Activated T-cell treated with anti-CD3 and anti-CD28 coated beads, Interleukin-2, amount 50 U/mL, for 4 hours (primary cell): ENCODE measurements around the gene IPCEF1. TPM values are rescaled to one million over a fixed set of nuclear protein-coding genes. Genes with fewer than 3 reads are reported as not detected.
A peak's percentile ranks its signal among the peaks of the same experiment; 100 is the strongest.
"Not testable (repeated sequence)": the region's sequence is repeated elsewhere in the genome, so short reads cannot be mapped to it uniquely, and the experiment has no call there.

Experiments
- ATAC-seq, 2 donors: fragments of 200-7000 bp; cut with Tn5 transposase; one replicate each; pipeline ENCODE4 v1.10.0; 2021
- DNase-seq: peaks from one replicate; pipeline ENCODE4 v3.0.0-alpha.2; 2020
- H3K27me3 Mint-ChIP-seq: one replicate; pipeline ENCODE4 v1.8.0; 2021; ENCODE audit warnings: low read depth, mixed read lengths
- H3K36me3 Mint-ChIP-seq: one replicate; pipeline ENCODE4 v1.8.0; 2022; ENCODE audit warnings: mixed read lengths; ENCODE audit not compliant: insufficient read depth
- H3K4me1 Mint-ChIP-seq: one replicate; pipeline ENCODE4 v1.8.0; 2021; ENCODE audit warnings: low read depth, mixed read lengths
- H3K4me3 Mint-ChIP-seq: one replicate; pipeline ENCODE4 v1.8.0; 2021; ENCODE audit warnings: mild to moderate bottlenecking, moderate library complexity, mixed read lengths
- H3K9me3 Mint-ChIP-seq: one replicate; pipeline ENCODE4 v1.8.0; 2021; ENCODE audit warnings: mixed read lengths
- total RNA-seq, 3 donors: library from RNA; stranded (reverse); gene quantifications; one replicate each; pipeline ENCODE4 v1.2.1, GENCODE V29; 2021

Gene IPCEF1
- total RNA-seq, 3 donors from 2014 or later, result 7.5 to 13.5 (median 9.7) TPM

DNA sequence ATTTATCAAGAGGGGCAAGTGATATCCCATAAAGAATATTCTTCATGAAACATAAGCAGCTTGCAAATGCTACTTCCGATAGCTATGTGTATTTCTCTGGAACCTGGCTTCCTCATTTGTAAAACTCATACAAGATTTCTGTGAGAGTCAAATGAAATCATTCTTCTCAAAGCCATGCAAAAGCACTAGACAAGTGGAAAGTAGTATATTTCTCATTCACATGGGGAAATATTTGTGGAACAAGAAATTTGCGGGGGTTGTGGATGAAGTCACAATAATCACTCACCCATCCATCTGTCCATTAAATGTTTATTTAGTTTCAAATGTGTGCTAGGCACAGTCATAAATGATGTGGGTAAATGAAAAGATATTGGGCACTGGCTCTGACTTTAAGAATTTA is 150.5 kb downstream of the IPCEF1 start:
- H3K4me1 Mint-ChIP-seq, result peaks cover 23% of the 10 kb centered on the region
- H3K9me3 Mint-ChIP-seq, result no peaks in the 10 kb centered on the region
- DNase-seq (no peak), ATAC-seq (no peak)
- H3K36me3 Mint-ChIP-seq, result peaks cover 72% of the 10 kb centered on the region
- H3K4me3 Mint-ChIP-seq, result no peak overlapping the region
- no peaks in the 10 kb centered on the region for H3K27me3 Mint-ChIP-seq

DNA sequence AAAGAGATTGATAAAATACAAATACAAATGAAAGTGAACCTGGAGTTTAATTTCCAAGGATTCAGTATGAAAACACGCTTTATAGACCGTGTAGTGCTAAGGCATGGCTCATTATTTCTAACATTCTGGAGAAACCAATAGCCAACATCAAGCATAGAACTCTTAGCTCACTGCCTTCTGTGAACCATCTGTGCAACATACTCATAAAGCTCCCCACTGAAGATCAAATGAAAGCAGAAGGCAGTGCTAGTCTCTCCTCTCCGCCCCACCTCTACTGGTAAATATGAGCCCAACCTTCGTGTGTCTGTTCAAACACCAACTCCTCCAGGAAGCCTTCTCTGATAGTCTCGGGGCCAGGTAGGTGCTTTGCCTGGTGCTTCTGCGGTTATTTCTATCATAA is 153.6 kb downstream of the IPCEF1 start:
- Mint-ChIP-seq H3K27me3 (no peaks in the 10 kb centered on the region), H3K4me3 (no peak overlapping the region), H3K9me3 (no peaks in the 10 kb centered on the region), H3K36me3 (peaks cover 74% of the 10 kb centered on the region), H3K4me1 (peaks cover 32% of the 10 kb centered on the region)
- ATAC-seq (peak in 1 of 2 donors; percentile 43), DNase-seq (no peak)

GRCh38 chr6:154202339-154202738 is 154.3 kb downstream of the IPCEF1 start:
- Mint-ChIP-seq H3K36me3 (peaks cover 70% of the 10 kb centered on the region), H3K9me3 (no peaks in the 10 kb centered on the region), H3K27me3 (no peaks in the 10 kb centered on the region), H3K4me3 (no peak overlapping the region), H3K4me1 (peaks cover 38% of the 10 kb centered on the region)
- DNase-seq (no peak), ATAC-seq (no peak)

DNA sequence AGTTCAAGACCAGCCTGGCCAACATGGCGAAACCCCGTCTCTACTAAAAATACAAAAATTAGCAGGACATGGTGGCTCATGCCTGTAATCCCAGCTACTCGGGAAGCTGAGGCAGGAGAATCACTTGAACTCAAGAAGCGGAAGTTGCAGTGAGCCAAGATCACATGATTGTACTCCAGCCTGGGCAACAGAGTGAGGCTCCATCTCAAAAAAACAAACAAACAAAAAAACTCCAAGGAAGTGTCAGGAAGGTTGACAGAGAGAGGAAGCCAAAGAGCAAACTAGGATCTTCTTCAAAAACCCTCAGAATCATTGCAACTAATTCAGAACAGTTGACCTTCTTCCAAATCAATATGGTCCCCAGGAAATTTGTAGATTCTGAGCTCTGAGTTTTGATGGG is 154.9 kb downstream of the IPCEF1 start:
- H3K27me3 Mint-ChIP-seq, H3K9me3 Mint-ChIP-seq, H3K4me3 Mint-ChIP-seq, DNase-seq, ATAC-seq: not testable (repeated sequence)
- peaks cover 40% of the 10 kb centered on the region for H3K4me1 Mint-ChIP-seq
- peaks cover 65% of the 10 kb centered on the region for H3K36me3 Mint-ChIP-seq

DNA sequence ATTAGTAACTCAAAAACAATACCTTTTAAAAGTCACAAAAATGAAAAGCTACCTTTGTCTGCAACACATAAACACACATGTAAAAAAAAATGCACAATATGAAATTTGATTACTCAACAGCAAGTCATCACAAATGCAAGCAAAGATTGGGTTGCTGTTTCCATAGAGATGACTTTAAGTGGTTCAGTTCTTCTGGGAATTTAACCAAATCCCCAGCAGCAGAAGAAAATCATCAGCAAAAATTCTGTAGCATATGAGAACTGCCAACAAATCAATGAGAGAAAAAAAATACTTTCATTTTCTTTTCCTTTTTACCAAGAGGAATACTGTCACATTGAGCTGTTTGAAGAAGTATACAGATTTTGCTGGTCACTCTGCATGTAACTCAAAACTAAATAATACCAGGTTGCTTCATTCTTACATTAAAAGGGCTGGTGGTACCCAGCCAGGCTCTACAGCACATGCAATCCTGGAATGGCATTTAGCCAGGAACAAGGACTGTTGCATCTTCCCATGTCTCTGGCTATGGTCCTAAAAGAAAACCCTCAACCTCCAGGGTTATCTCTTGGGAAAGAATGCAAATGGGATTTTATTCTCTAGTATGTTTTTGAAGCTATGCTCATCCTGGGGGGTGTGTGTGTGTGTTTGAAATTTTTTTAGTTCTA is 159.3 kb downstream of the IPCEF1 start:
- H3K9me3 Mint-ChIP-seq, result peaks cover 12% of the 10 kb centered on the region
- no peak overlapping the region for H3K4me3 Mint-ChIP-seq
- ATAC-seq (peak; percentile 51 to 81), DNase-seq (no peak)
- peaks cover 44% of the 10 kb centered on the region for H3K4me1 Mint-ChIP-seq
- no peaks in the 10 kb centered on the region for H3K27me3 Mint-ChIP-seq
- H3K36me3 Mint-ChIP-seq, result peaks cover 57% of the 10 kb centered on the region

- DNase-seq (no peak), ATAC-seq (no peak)
- no peak overlapping the region for H3K4me3 Mint-ChIP-seq
- H3K27me3 Mint-ChIP-seq, result no peaks in the 10 kb centered on the region
- peaks cover 14% of the 10 kb centered on the region for H3K9me3 Mint-ChIP-seq
- peaks cover 45% of the 10 kb centered on the region for H3K4me1 Mint-ChIP-seq
- peaks cover 55% of the 10 kb centered on the region for H3K36me3 Mint-ChIP-seq
These were observed 160.2 kb downstream of the IPCEF1 start for GRCh38 chr6:154196333-154196885.

DNA sequence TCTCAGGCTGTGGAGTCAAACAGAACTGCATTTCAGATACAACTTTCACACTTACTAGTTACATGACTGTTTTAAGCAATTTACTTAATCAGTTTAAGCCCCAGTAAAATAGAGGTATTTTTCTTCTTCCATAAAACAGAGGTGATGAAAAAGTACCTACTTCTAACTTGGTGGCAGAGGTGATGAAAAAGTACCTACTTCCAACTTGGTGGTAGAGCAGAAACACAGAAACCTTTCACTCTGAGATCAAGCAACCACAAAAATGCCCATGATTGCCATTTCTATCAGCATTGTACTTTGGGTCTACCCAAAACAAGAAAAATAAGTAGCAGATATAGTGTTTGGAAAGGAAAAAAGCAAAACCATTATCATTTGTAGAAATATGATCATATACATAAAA is 168.9 kb downstream of the IPCEF1 start:
- peak in 1 of 2 donors; percentile 37 for ATAC-seq
- peaks cover 47% of the 10 kb centered on the region for H3K4me1 Mint-ChIP-seq
- no peaks in the 10 kb centered on the region for H3K27me3 Mint-ChIP-seq
- peaks cover 6% of the 10 kb centered on the region for H3K9me3 Mint-ChIP-seq
- DNase-seq, result no peak
- no peak overlapping the region for H3K4me3 Mint-ChIP-seq
- peaks cover 60% of the 10 kb centered on the region for H3K36me3 Mint-ChIP-seq

GRCh38 chr6:154187203-154187602 is 169.4 kb downstream of the IPCEF1 start:
- Mint-ChIP-seq H3K4me1 (peaks cover 47% of the 10 kb centered on the region), H3K36me3 (peaks cover 59% of the 10 kb centered on the region), H3K27me3 (no peaks in the 10 kb centered on the region), H3K9me3 (peaks cover 4% of the 10 kb centered on the region), H3K4me3 (no peak overlapping the region)
- ATAC-seq (no peak), DNase-seq (no peak)

- no peak overlapping the region for H3K4me3 Mint-ChIP-seq
- H3K9me3 Mint-ChIP-seq, result peaks cover 9% of the 10 kb centered on the region
- no peak for DNase-seq
- peaks cover 56% of the 10 kb centered on the region for H3K4me1 Mint-ChIP-seq
- H3K27me3 Mint-ChIP-seq, result no peaks in the 10 kb centered on the region
- peaks cover 49% of the 10 kb centered on the region for H3K36me3 Mint-ChIP-seq
- ATAC-seq, result no peak
These were observed 177.2 kb downstream of the IPCEF1 start for GRCh38 chr6:154179434-154179833.

GRCh38 chr6:154172393-154172792 is 184.2 kb downstream of the IPCEF1 start:
- H3K36me3 Mint-ChIP-seq, result peaks cover 56% of the 10 kb centered on the region
- peaks cover 79% of the 10 kb centered on the region for H3K4me1 Mint-ChIP-seq

GRCh38 chr6:154170106-154170505 is 186.5 kb downstream of the IPCEF1 start:
- no peak for ATAC-seq
- H3K4me3 Mint-ChIP-seq, result no peak overlapping the region
- no peak for DNase-seq
- no peaks in the 10 kb centered on the region for H3K27me3 Mint-ChIP-seq
- H3K36me3 Mint-ChIP-seq, result peaks cover 60% of the 10 kb centered on the region
- H3K4me1 Mint-ChIP-seq, result peaks cover 77% of the 10 kb centered on the region
- peaks cover 14% of the 10 kb centered on the region for H3K9me3 Mint-ChIP-seq

More at GRCh38 chr6:154172393-154172792, 184.2 kb downstream of the IPCEF1 start:
- not testable (repeated sequence) for DNase-seq, H3K4me3 Mint-ChIP-seq, H3K27me3 Mint-ChIP-seq, ATAC-seq
- peaks cover 15% of the 10 kb centered on the region for H3K9me3 Mint-ChIP-seq

DNA sequence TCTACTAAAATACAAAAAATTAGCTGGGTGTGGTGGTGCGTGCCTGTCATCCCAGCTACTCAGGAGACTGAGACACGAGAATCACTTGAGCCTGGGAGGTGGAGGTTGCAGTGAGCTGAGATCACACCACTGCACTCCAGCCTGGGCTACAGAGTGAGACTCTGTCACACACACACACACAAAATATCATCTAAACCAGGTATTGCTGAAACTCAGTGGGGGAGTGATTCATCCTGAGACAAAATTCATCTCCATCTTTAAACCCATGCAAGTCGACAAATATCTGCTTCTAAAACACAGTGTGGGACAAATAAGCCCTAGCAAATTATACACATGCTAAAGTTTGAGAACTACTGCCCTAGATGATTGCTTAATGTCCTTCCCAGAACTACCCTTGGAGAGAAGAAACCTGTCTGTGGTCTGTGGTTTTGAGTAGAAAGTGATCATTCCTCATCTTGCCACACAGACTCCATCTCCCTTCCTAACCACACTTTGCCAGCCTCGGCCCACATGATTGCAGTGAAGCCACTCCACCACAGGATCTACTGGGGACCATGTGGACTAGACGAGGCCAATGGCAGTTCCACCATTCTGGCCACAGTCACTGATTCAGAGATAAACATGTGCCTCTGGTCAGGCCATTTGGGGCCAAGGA is 187.3 kb downstream of the IPCEF1 start:
- Mint-ChIP-seq H3K4me3 (no peak overlapping the region), H3K36me3 (peaks cover 55% of the 10 kb centered on the region), H3K4me1 (peaks cover 72% of the 10 kb centered on the region), H3K9me3 (peaks cover 9% of the 10 kb centered on the region), H3K27me3 (no peaks in the 10 kb centered on the region)
- ATAC-seq (peak; percentile 73 to 79), DNase-seq (no peak)

- no peak for ATAC-seq
- Mint-ChIP-seq H3K36me3 (peaks cover 35% of the 10 kb centered on the region), H3K4me3 (no peak overlapping the region), H3K4me1 (peaks cover 56% of the 10 kb centered on the region), H3K9me3 (no peaks in the 10 kb centered on the region), H3K27me3 (no peaks in the 10 kb centered on the region)
- DNase-seq, result no peak
These were observed 189.5 kb downstream of the IPCEF1 start for GRCh38 chr6:154167126-154167525.

GRCh38 chr6:154166140-154166539 is 190.5 kb downstream of the IPCEF1 start:
- ATAC-seq (no peak), DNase-seq (no peak)
- H3K4me1 Mint-ChIP-seq, result peaks cover 48% of the 10 kb centered on the region
- peaks cover 31% of the 10 kb centered on the region for H3K36me3 Mint-ChIP-seq
- H3K27me3 Mint-ChIP-seq, result no peaks in the 10 kb centered on the region
- no peak overlapping the region for H3K4me3 Mint-ChIP-seq
- no peaks in the 10 kb centered on the region for H3K9me3 Mint-ChIP-seq

- Mint-ChIP-seq H3K27me3 (no peaks in the 10 kb centered on the region), H3K4me3 (no peak overlapping the region), H3K4me1 (peaks cover 48% of the 10 kb centered on the region), H3K9me3 (no peaks in the 10 kb centered on the region), H3K36me3 (peaks cover 32% of the 10 kb centered on the region)
- DNase-seq, result no peak
- ATAC-seq, result no peak
These were observed 191.1 kb downstream of the IPCEF1 start for GRCh38 chr6:154165478-154165877.
